ENCODE results near the gene AS3MT. TPM values are rescaled to one million over a fixed set of nuclear protein-coding genes. Genes with fewer than 3 reads are reported as not detected.

AS3MT gene
- total RNA-seq, 1 donor from 2014 or later, result 2.5 TPM

DNA sequence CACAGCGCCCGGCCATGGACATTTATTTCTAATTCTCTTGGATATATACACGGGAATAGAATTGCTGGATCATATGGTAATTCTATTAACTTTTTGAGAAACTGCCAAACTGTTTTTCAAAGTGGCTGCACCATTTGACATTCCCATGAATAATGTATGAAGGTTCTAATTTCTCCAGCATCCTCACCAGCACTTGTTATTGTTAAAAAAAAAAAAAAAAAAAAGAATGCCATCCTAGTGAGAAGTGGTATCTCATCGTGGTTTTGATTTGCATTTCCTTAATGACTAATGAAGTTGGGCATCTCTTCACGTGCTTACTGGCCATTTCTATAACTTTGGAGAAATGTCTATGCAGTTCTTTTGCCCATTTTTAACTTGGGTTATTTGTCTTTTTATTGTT, 62.4 kb downstream of the AS3MT start:
- no peak overlapping the region for H3K27ac ChIP-seq
- intact Hi-C loops (cut with DNase I), result no loop called here
- H3K4me3 ChIP-seq, result no peak overlapping the region
- TF ChIP-seq, protein P1, sequence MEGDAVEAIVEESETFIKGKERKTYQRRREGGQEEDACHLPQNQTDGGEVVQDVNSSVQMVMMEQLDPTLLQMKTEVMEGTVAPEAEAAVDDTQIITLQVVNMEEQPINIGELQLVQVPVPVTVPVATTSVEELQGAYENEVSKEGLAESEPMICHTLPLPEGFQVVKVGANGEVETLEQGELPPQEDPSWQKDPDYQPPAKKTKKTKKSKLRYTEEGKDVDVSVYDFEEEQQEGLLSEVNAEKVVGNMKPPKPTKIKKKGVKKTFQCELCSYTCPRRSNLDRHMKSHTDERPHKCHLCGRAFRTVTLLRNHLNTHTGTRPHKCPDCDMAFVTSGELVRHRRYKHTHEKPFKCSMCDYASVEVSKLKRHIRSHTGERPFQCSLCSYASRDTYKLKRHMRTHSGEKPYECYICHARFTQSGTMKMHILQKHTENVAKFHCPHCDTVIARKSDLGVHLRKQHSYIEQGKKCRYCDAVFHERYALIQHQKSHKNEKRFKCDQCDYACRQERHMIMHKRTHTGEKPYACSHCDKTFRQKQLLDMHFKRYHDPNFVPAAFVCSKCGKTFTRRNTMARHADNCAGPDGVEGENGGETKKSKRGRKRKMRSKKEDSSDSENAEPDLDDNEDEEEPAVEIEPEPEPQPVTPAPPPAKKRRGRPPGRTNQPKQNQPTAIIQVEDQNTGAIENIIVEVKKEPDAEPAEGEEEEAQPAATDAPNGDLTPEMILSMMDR (IDR thresholded peaks at IDR 0.05), result no peak
- H3K36me3 ChIP-seq, result no peaks in the 10 kb centered on the region
- no peak for DNase-seq
- H3K27me3 ChIP-seq, result no peaks in the 10 kb centered on the region
- no peak for ATAC-seq
- no peaks in the 10 kb centered on the region for H3K4me1 ChIP-seq
- H3K9me3 ChIP-seq, result no peaks in the 10 kb centered on the region

DNA sequence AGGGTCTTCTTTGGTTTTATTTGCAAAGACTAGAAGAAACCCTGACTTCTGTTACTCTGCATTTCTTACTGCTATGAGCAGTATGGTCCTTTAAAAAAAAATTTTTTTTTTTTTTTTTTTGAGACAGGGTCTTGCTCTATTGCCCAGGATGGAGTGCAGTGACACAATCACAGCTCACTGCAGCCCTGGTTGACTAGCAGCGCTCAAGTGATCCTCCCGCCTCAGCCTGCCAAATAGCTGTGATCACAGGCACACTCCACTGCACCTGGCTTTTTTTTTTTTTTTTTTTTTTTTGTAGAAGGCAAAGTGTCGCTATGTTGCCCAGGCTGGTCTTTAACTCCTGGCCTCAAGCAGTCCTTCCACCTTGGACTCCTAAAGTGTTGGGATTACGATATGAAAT, 66.2 kb downstream of the AS3MT start:
- Histone ChIP-seq H3K4me3 (no peak overlapping the region), H3K27ac (no peak overlapping the region), H3K36me3 (no peaks in the 10 kb centered on the region), H3K4me1 (no peaks in the 10 kb centered on the region), H3K27me3 (no peaks in the 10 kb centered on the region), H3K9me3 (no peaks in the 10 kb centered on the region)
- intact Hi-C loops (cut with DNase I), result no loop called here
- ATAC-seq (no peak), DNase-seq (no peak)
- TF ChIP-seq, protein P1 (IDR thresholded peaks at IDR 0.05), result no peak

DNA sequence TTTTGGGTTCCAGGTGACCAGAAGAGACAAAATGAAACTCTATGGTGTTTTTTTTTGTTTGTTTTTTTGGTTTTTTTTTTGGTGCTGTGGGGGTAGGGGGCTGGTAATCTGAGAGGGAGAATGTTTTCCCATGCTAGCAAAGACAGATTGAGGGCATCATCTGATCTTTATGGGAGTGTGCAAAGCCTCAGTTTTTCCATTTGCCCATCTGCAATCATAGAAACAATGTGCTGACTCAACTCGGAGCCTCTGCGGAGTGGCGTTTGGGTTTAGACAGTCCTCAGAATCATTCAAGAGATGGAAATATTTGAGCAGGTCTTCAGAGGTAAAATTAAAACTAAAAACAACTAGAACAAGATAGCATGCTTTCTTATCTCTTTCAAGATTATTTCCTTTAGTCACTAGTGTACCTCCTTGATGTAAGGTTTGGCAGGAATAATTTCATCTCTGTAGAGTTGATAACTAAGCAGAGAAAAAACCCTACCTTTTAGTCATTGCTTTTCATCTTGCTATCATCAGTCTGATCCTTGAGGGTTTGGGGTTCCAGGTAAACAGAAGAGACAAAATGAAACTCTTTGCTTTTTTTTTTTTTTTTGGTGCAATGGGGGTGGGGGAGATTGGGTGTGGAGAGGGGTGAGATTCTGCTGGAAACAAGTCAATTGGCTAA, 66.8 kb downstream of the AS3MT start:
- Histone ChIP-seq H3K4me3 (no peak overlapping the region), H3K4me1 (no peaks in the 10 kb centered on the region), H3K9me3 (no peaks in the 10 kb centered on the region), H3K27me3 (no peaks in the 10 kb centered on the region), H3K27ac (no peak overlapping the region), H3K36me3 (no peaks in the 10 kb centered on the region)
- TF ChIP-seq, protein P1 (IDR thresholded peaks at IDR 0.05), result no peak
- no peak for ATAC-seq
- no peak for DNase-seq
- intact Hi-C loops (cut with DNase I), result no loop called here

DNA sequence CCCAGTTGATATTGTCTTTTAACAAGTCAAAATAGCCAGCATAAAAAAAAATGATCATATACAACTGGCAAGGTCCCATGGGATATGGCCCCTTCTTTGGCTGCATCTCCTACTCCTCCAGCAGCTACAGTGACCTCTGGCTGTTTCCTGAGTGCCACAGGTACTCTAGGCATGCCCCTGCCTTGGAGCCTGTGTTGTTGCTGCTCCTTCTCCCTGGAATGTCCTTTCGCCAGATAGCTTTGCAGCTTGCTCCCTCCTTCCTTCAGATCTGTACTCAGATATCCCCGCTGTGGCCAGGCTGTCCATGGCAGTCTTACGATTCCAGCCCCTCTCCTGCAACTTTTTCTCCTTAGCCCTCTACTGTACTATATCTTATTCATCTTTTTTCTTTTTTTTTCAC, 72.1 kb downstream of the AS3MT start:
- Histone ChIP-seq H3K36me3 (no peaks in the 10 kb centered on the region), H3K27me3 (no peaks in the 10 kb centered on the region), H3K4me3 (no peak overlapping the region), H3K4me1 (no peaks in the 10 kb centered on the region), H3K27ac (no peak overlapping the region), H3K9me3 (no peaks in the 10 kb centered on the region)
- DNase-seq (no peak), ATAC-seq (no peak)
- intact Hi-C loops (cut with DNase I), result no loop called here
- TF ChIP-seq, protein P1 (IDR thresholded peaks at IDR 0.05), result no peak

DNA sequence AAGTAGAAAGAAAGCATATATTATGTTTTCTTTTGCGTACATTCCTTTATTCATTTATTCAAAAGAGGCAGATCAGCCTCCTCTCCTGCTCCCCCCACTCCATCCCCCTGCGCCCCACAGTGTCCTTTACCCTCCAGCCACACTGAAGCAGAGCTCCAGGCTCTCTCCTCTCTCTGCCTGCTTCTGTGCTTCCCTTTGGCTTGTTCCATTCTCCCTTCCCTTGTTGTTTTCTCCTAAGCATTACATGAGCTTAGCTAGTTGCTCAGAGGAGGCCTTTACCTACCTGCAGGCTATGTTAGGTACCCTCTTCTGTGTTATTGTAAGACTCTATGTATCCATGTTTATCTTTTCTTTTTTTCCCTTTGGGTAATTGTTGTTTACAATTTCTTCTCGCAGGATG, 76.2 kb downstream of the AS3MT start:
- Histone ChIP-seq H3K4me1 (no peaks in the 10 kb centered on the region), H3K36me3 (no peaks in the 10 kb centered on the region), H3K4me3 (no peak overlapping the region), H3K27ac (no peak overlapping the region), H3K9me3 (no peaks in the 10 kb centered on the region), H3K27me3 (no peaks in the 10 kb centered on the region)
- DNase-seq (no peak), ATAC-seq (no peak)
- TF ChIP-seq, protein P1 (IDR thresholded peaks at IDR 0.05), result no peak
- intact Hi-C loops (cut with DNase I), result no loop called here

DNA sequence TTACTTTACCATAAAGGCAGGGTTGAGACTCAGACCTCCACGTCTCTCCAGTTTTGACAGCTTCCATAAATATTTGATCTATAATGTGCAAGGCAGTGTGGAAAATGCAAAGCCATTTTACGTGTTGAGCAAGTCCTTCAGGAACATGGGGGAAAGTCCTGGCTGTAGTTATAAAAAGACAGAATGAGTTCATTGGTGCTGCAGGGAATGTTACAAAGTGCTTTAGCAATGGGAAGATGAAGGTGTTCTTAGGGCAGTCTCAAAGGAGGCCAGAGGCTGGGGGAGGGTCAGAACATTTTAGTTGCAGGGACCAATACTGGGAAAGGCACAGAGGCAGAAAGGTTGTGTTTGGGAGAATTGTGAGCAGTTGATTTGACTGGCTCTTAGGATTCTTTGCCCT, 76.7 kb downstream of the AS3MT start:
- ATAC-seq (no peak), DNase-seq (no peak)
- intact Hi-C loops (cut with DNase I), result no loop called here
- no peak overlapping the region for H3K27ac ChIP-seq
- H3K4me1 ChIP-seq, result no peaks in the 10 kb centered on the region
- no peak overlapping the region for H3K4me3 ChIP-seq
- TF ChIP-seq, protein P1 (IDR thresholded peaks at IDR 0.05), result no peak
- H3K27me3 ChIP-seq, result no peaks in the 10 kb centered on the region
- no peaks in the 10 kb centered on the region for H3K9me3 ChIP-seq
- no peaks in the 10 kb centered on the region for H3K36me3 ChIP-seq
